HG03060 (cell line): ENCODE data around the gene IQCK.

ENCODE experiments used
- ATAC-seq: cut with Tn5 transposase; IDR thresholded peaks from one replicate; pipeline ENCODE4 v1.9.1; 2021; ENCODE audit warnings: low read depth, moderate number of reproducible peaks; ENCODE audit not compliant: unreplicated experiment

Gene IQCK

GRCh38 chr16:19698480-19699465, 19.3 kb upstream of the IQCK start:
- ATAC-seq, result no peak

- ATAC-seq, result no peak
Observed at GRCh38 chr16:19699472-19699871, 18.6 kb upstream of the IQCK start.

GRCh38 chr16:19700319-19700781, 17.7 kb upstream of the IQCK start:
- no peak for ATAC-seq

GRCh38 chr16:19701091-19701490, 17.0 kb upstream of the IQCK start:
- no peak for ATAC-seq

- no peak for ATAC-seq
Observed at GRCh38 chr16:19703172-19703889, 14.7 kb upstream of the IQCK start.

- ATAC-seq, result no peak
Observed at GRCh38 chr16:19704321-19705145, 13.5 kb upstream of the IQCK start.

GRCh38 chr16:19705146-19705501, 12.9 kb upstream of the IQCK start:
- no peak for ATAC-seq

GRCh38 chr16:19705843-19706242, 12.2 kb upstream of the IQCK start:
- ATAC-seq, result no peak

- no peak for ATAC-seq
Observed at GRCh38 chr16:19706846-19707245, 11.2 kb upstream of the IQCK start.

- no peak for ATAC-seq
Observed at GRCh38 chr16:19707569-19708295, 10.3 kb upstream of the IQCK start.

- no peak for ATAC-seq
Observed at GRCh38 chr16:19708296-19709205, 9.5 kb upstream of the IQCK start.

- ATAC-seq, result no peak
Observed at GRCh38 chr16:19709381-19710136, 8.5 kb upstream of the IQCK start.

GRCh38 chr16:19710191-19710908, 7.7 kb upstream of the IQCK start:
- ATAC-seq, result no peak

- ATAC-seq, result no peak
Observed at GRCh38 chr16:19710991-19711545, 7.0 kb upstream of the IQCK start.

- no peak for ATAC-seq
Observed at GRCh38 chr16:19711643-19712042, 6.4 kb upstream of the IQCK start.

GRCh38 chr16:19712418-19713058, 5.5 kb upstream of the IQCK start:
- no peak for ATAC-seq

GRCh38 chr16:19713697-19714096, 4.4 kb upstream of the IQCK start:
- ATAC-seq, result no peak
